H1 (cell line): Measurements from ENCODE around the gene CDKN1B.

ENCODE experiments used
- ATF3 ChIP-seq: IDR thresholded peaks from 2 replicates; pipeline ENCODE4 v1.6.1; 2011; ENCODE audit warnings: low read depth, mild to moderate bottlenecking, low read length; ENCODE audit not compliant: insufficient read depth
- EP300 ChIP-seq, 2 experiments: IDR thresholded peaks; 1 replicate in 1 of 2; 2 replicates in 1 of 2; pipeline ENCODE4 v1.6.1; 2011 to 2012; ENCODE audit warnings: low read depth in 2 of 2, low read length in 2 of 2, mild to moderate bottlenecking in 2 of 2, borderline replicate concordance in 1 of 2, inconsistent platforms in 1 of 2, moderate library complexity in 1 of 2
- TF ChIP-seq, protein P1 (sequence below), 3 experiments: IDR thresholded peaks; 1 replicate in 2 of 3; 2 replicates in 1 of 3; pipeline versions ENCODE4 v1.5.1 to v1.6.1; 2011; ENCODE audit warnings: low read length in 3 of 3, mild to moderate bottlenecking in 3 of 3, inconsistent platforms in 2 of 3, low read depth in 1 of 3, moderate library complexity in 1 of 3; ENCODE audit not compliant: insufficient read depth in 1 of 3; ENCODE audit errors: control extremely low read depth in 1 of 3

- TF ChIP-seq EP300 (IDR thresholded peaks at IDR 0.05; ENCODE audit: borderline replicate concordance in 1 of 2, low read depth in 2 of 2, low read length in 2 of 2): no peak
- TF ChIP-seq, protein P1, sequence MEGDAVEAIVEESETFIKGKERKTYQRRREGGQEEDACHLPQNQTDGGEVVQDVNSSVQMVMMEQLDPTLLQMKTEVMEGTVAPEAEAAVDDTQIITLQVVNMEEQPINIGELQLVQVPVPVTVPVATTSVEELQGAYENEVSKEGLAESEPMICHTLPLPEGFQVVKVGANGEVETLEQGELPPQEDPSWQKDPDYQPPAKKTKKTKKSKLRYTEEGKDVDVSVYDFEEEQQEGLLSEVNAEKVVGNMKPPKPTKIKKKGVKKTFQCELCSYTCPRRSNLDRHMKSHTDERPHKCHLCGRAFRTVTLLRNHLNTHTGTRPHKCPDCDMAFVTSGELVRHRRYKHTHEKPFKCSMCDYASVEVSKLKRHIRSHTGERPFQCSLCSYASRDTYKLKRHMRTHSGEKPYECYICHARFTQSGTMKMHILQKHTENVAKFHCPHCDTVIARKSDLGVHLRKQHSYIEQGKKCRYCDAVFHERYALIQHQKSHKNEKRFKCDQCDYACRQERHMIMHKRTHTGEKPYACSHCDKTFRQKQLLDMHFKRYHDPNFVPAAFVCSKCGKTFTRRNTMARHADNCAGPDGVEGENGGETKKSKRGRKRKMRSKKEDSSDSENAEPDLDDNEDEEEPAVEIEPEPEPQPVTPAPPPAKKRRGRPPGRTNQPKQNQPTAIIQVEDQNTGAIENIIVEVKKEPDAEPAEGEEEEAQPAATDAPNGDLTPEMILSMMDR (IDR thresholded peaks at IDR 0.05; ENCODE audit: control extremely low read depth in 1 of 3, insufficient read depth in 1 of 3, low read depth in 1 of 3, low read length in 3 of 3): no peak
- TF ChIP-seq ATF3: no peak
Measured at GRCh38 chr12:12745576-12746211, 28.5 kb downstream of the CDKN1B start.
